H1 (cell line): ENCODE results near the gene WDSUB1. TPM values are rescaled to one million over a fixed set of nuclear protein-coding genes. Genes with fewer than 3 reads are reported as not detected.

Source experiments
- JUND ChIP-seq: IDR thresholded peaks from 2 replicates; pipeline ENCODE4 v1.6.1; 2011; ENCODE audit warnings: mild to moderate bottlenecking, improper control_type of control experiment, low read length
- KDM5A ChIP-seq: fragments of 200-600 bp; IDR thresholded peaks from 2 replicates; pipeline ENCODE4 v1.7.1; 2012; ENCODE audit warnings: mild to moderate bottlenecking, low read length, inconsistent platforms, mixed read lengths
- NANOG ChIP-seq: IDR thresholded peaks from 2 replicates; pipeline ENCODE4 v1.6.1; 2011; ENCODE audit warnings: low read length, low read depth, mild to moderate bottlenecking, inconsistent platforms; ENCODE audit not compliant: insufficient read depth, poor library complexity, severe bottlenecking
- POLR2A ChIP-seq, 2 experiments: IDR thresholded peaks; 1 replicate in 1 of 2; 2 replicates in 1 of 2; pipeline ENCODE4 v1.6.1; 2011; ENCODE audit warnings: low read depth in 2 of 2, low read length in 2 of 2, mild to moderate bottlenecking in 2 of 2; ENCODE audit errors: control extremely low read depth in 1 of 2
- SAP30 ChIP-seq: fragments of 300-600 bp; sonication (generic); IDR thresholded peaks from 2 replicates; pipeline ENCODE4 v1.7.1; 2012; ENCODE audit warnings: low read length, moderate library complexity, mild to moderate bottlenecking, inconsistent platforms; ENCODE audit not compliant: insufficient read depth, insufficient replicate concordance
- SP1 ChIP-seq: IDR thresholded peaks from 2 replicates; pipeline ENCODE4 v1.6.1; 2011; ENCODE audit warnings: low read depth, low read length
- USF2 ChIP-seq: IDR thresholded peaks from 2 replicates; pipeline ENCODE4 v1.6.1; 2011; ENCODE audit warnings: low read length, improper control_type of control experiment
- polyA plus RNA-seq, 7 experiments: library from polyadenylated mRNA; depleted of rRNA in 3 of 7; stranded (reverse) in 5 of 7; unstranded in 2 of 7; fragments of >200 nt in 5 of 7; fragments of 200-250 nt in 2 of 7; gene quantifications; 1 replicate in 5 of 7; 2 replicates in 1 of 7; 4 replicates in 1 of 7; pipeline versions ENCODE4 v1.2.1 to v1.2.3, GENCODE V29; 2011 to 2013; ENCODE audit warnings: missing spikeins in 2 of 7, mixed read lengths in 2 of 7
- total RNA-seq: library from RNA; stranded (reverse); fragmentation: NEBNext Ultra II Directional; extraction: Animal tissue kit (Norgen Biotek cat#: 25700); gene quantifications from 2 replicates; pipeline ENCODE4 v1.2.1, GENCODE V29; 2021

WDSUB1 gene
- total and polyA plus RNA-seq, 2 of the 8 experiments (the other 6 are each of a cell fraction or from before 2014, with no cell fraction given), result 5.5 to 8.0 TPM

- TF ChIP-seq NANOG (peak; percentile 54), POLR2A (IDR thresholded peaks at IDR 0.05; ENCODE audit: control extremely low read depth in 1 of 2, low read depth in 2 of 2, low read length in 2 of 2) (no peak), KDM5A (no peak), SAP30 (no peak), JUND (no peak), USF2 (0 out of 2 replicates have a peak, but pooled peaks have one; percentile 41), SP1 (0 out of 2 replicates have a peak, but pooled peaks have one; percentile 58)
Measured at GRCh38 chr2:159211447-159212396, 74.8 kb downstream of the WDSUB1 start (continued).
